Hepatocyte (in vitro differentiated cells): ENCODE data around the gene KLHDC2. TPM values are rescaled to one million over a fixed set of nuclear protein-coding genes. Genes with fewer than 3 reads are reported as not detected.
"Not testable (repeated sequence)": the region's sequence is repeated elsewhere in the genome, so short reads cannot be mapped to it uniquely, and the experiment has no call there.

Source experiments
- DNase-seq: peaks from one replicate; pipeline ENCODE4 v3.0.0-alpha.2; 2016; ENCODE audit warnings: low spot score
- H2AFZ ChIP-seq: fragments of 200-600 bp; sonication (generic); 2 replicates; pipeline ENCODE4 v1.6.0; 2016; ENCODE audit warnings: antibody characterized with exemption, mild to moderate bottlenecking
- H3K27ac ChIP-seq: fragments of 200-600 bp; sonication (generic); 2 replicates; pipeline ENCODE4 v1.5.1; 2016; ENCODE audit warnings: mild to moderate bottlenecking
- H3K27me3 ChIP-seq: fragments of 200-600 bp; sonication (generic); 2 replicates; pipeline ENCODE4 v1.6.1; 2016
- H3K36me3 ChIP-seq: fragments of 200-600 bp; sonication (generic); replicated peaks from 2 replicates; pipeline ENCODE4 v1.5.1; 2016; ENCODE audit warnings: low read depth; ENCODE audit not compliant: insufficient read depth
- H3K4me1 ChIP-seq: fragments of 200-600 bp; sonication (generic); 2 replicates; pipeline ENCODE4 v1.5.1; 2016; ENCODE audit warnings: mild to moderate bottlenecking, moderate library complexity; ENCODE audit not compliant: insufficient read depth
- H3K4me2 ChIP-seq: fragments of 200-600 bp; sonication (generic); 2 replicates; pipeline ENCODE4 v1.6.0; 2016
- H3K4me3 ChIP-seq: fragments of 200-600 bp; sonication (generic); 2 replicates; pipeline ENCODE4 v1.5.1; 2016; ENCODE audit warnings: mild to moderate bottlenecking
- H3K79me2 ChIP-seq: fragments of 200-600 bp; sonication (generic); 2 replicates; pipeline ENCODE4 v1.6.0; 2017; ENCODE audit warnings: mild to moderate bottlenecking
- H3K9me2 ChIP-seq: fragments of 200-600 bp; sonication (generic); replicated peaks from 2 replicates; pipeline ENCODE4 v1.6.0; 2017; ENCODE audit warnings: mild to moderate bottlenecking; ENCODE audit not compliant: insufficient read depth
- H3K9me3 ChIP-seq: fragments of 200-600 bp; sonication (generic); 2 replicates; pipeline ENCODE4 v1.5.1; 2016; ENCODE audit warnings: low read depth, mild to moderate bottlenecking
- H4K20me1 ChIP-seq: fragments of 200-600 bp; sonication (generic); 2 replicates; pipeline ENCODE4 v1.6.0; 2016; ENCODE audit warnings: mild to moderate bottlenecking; ENCODE audit not compliant: insufficient read depth, poor library complexity, severe bottlenecking
- CTCF ChIP-seq: fragments of 200-600 bp; sonication (generic); IDR thresholded peaks from 2 replicates; pipeline ENCODE4 v1.5.1; 2016; ENCODE audit warnings: antibody characterized with exemption, mild to moderate bottlenecking; ENCODE audit not compliant: poor library complexity
- EZH2 ChIP-seq: fragments of 200-600 bp; sonication (generic); IDR thresholded peaks from 2 replicates; pipeline ENCODE4 v1.6.1; 2016; ENCODE audit warnings: antibody characterized with exemption, mild to moderate bottlenecking, borderline replicate concordance
- EZH2phosphoT487 ChIP-seq: fragments of 200-600 bp; sonication (generic); IDR thresholded peaks from one replicate; pipeline ENCODE4 v1.6.1; 2018; ENCODE audit warnings: antibody characterized with exemption, mild to moderate bottlenecking, low read depth, moderate library complexity; ENCODE audit not compliant: unreplicated experiment, severe bottlenecking
- WGBS: methylation state at CpG from one replicate; pipeline ENCODE4 v1.1.6; 2016; ENCODE audit warnings: low lambda C conversion rate; ENCODE audit errors: missing lambda C conversion rate; 5-methylcytosine and 5-hydroxymethylcytosine counted together
- polyA plus RNA-seq: library from polyadenylated mRNA; unstranded; fragments of >200 nt; fragmentation: Nextera tagmentation; extraction: Ambion mirVana; gene quantifications from 2 replicates; pipeline ENCODE4 v1.2.1, GENCODE V29; 2016
- total RNA-seq: library from RNA; depleted of rRNA; stranded (reverse); fragments of >200 nt; gene quantifications from 2 replicates; pipeline ENCODE4 v1.2.3, GENCODE V29; 2014

Gene KLHDC2
- total RNA-seq = 114 and 118 TPM in 2 replicates
- polyA plus RNA-seq = 122 and 140 TPM in 2 replicates

- under 1% methylated on average over 50 of the region's 86 CpGs for WGBS
- Histone ChIP-seq H3K4me3 (peak within 1 kb of the TSS; percentile 92), H4K20me1 (no peaks in the 10 kb centered on the region), H3K9me2 (no peaks in the 10 kb centered on the region), H3K79me2 (peaks cover 45% of the 10 kb centered on the region), H3K9me3 (no peaks in the 10 kb centered on the region), H3K36me3 (no peaks in the 10 kb centered on the region), H2AFZ (peak within 1 kb of the TSS; percentile 94), H3K27me3 (no peaks in the 10 kb centered on the region), H3K27ac (peak within 1 kb of the TSS; percentile 100), H3K4me1 (peaks cover 26% of the 10 kb centered on the region), H3K4me2 (peak within 1 kb of the TSS; percentile 91)
- TF ChIP-seq EZH2phosphoT487 = no peak
- peak; percentile 48 for TF ChIP-seq CTCF
- peak; percentile 96 for DNase-seq
Measured at GRCh38 chr14:49767571-49768300, at the start of gene KLHDC2. KLHDC2 (plus strand) TSS chr14:49768153; CDS start chr14:49768469, 316 bp downstream.

GRCh38 chr14:49720744-49721143, 47.2 kb upstream of the KLHDC2 start:
- Histone ChIP-seq H2AFZ (no peak overlapping the region), H3K36me3 (no peaks in the 10 kb centered on the region), H3K4me3 (no peak overlapping the region), H3K4me1 (no peaks in the 10 kb centered on the region), H3K27ac (no peak overlapping the region), H3K9me3 (no peaks in the 10 kb centered on the region), H3K4me2 (no peak overlapping the region), H3K79me2 (no peaks in the 10 kb centered on the region), H3K9me2 (no peaks in the 10 kb centered on the region), H3K27me3 (no peaks in the 10 kb centered on the region), H4K20me1 (no peaks in the 10 kb centered on the region)
- no peak for TF ChIP-seq CTCF
- DNase-seq = no peak

DNA sequence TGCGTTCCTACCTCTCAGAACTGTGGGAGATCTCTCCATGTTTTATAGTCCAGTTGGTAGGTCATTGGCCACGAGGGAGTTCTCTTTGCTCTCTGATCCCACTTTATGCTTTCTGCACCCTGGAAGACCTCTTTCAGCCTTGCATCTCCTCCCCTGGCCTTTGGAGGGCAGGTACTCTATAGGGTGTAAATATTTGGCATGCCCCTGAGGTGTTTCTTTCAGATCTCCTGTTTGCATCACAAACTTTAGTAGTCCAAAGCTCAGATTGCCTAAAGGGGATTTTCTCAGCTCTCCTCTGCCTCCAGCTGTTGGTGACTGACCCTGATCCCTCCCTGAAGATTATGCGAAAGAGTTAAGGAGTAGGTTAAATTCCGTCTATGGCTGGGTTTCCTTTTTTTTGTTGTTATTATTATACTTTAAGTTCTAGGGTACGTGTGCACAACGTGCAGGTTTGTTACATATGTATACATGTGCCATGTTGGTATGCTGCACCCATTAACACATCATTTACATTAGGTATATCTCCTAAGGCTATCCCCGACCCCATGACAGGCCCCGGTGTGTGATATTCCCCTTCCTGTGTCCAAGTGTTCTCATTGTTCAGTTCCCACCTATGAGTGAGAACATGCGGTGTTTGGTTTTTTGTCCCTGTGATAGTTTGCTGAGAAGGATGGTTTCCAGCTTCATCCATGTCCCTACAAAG, 46.1 kb upstream of the KLHDC2 start:
- not testable (repeated sequence) for H3K27ac ChIP-seq, H3K9me2 ChIP-seq, H3K4me2 ChIP-seq, H3K27me3 ChIP-seq, H3K4me1 ChIP-seq, H2AFZ ChIP-seq, H3K79me2 ChIP-seq, H3K4me3 ChIP-seq, H4K20me1 ChIP-seq, H3K9me3 ChIP-seq, H3K36me3 ChIP-seq
- peak; percentile 3 for DNase-seq
- WGBS = 73% methylated on average over 9 of the region's 9 CpGs

DNA sequence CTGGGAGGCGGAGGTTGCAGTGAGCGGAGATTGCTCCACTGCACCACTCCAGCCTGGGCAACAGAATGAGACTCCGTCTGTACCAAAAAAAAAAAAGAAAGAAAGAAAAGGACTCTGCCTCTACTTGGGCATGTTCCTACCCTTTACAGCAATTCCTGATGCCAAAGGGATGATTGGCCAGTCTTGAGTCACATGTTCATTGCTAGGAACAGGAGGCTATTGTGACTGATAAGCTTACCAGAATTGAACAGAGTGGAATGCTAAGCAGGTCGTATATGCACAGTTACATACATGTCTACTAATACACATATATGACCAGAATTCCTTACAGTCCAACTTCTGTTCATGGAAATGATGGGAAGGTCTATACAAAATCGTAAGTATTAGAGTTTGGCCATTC, 40.8 kb upstream of the KLHDC2 start:
- no peak overlapping the region for H3K27ac ChIP-seq
- H3K27me3 ChIP-seq = no peaks in the 10 kb centered on the region
- no peaks in the 10 kb centered on the region for H3K36me3 ChIP-seq
- no peak overlapping the region for H3K4me2 ChIP-seq
- no peak for TF ChIP-seq CTCF
- TF ChIP-seq EZH2 = no peak
- TF ChIP-seq EZH2phosphoT487 = no peak
- no peaks in the 10 kb centered on the region for H3K9me3 ChIP-seq
- H3K9me2 ChIP-seq = no peaks in the 10 kb centered on the region
- no peaks in the 10 kb centered on the region for H3K4me1 ChIP-seq
- no peak overlapping the region for H3K4me3 ChIP-seq
- 96% methylated on average over 5 of the region's 5 CpGs for WGBS
- H2AFZ ChIP-seq = no peak overlapping the region
- no peaks in the 10 kb centered on the region for H4K20me1 ChIP-seq
- DNase-seq = no peak
- H3K79me2 ChIP-seq = no peaks in the 10 kb centered on the region
